ENCODE results near the gene CDH22. TPM values are rescaled to one million over a fixed set of nuclear protein-coding genes. Genes with fewer than 3 reads are reported as not detected.

CDH22 gene
- total RNA-seq, 1 donor from 2014 or later = 0.13 TPM

- Histone ChIP-seq H3K27ac (no peak overlapping the region), H3K79me2 (ENCODE audit: low read depth) (no peaks in the 10 kb centered on the region), H3K9ac (no peak overlapping the region), H3K9me3 (ENCODE audit: low read depth) (no peaks in the 10 kb centered on the region), H3K27me3 (peaks cover 65% of the 10 kb centered on the region), H3K4me1 (peaks cover 33% of the 10 kb centered on the region), H3K4me3 (no peak overlapping the region), H4K20me1 (ENCODE audit: low read depth) (peaks cover 12% of the 10 kb centered on the region), H3K36me3 (no peaks in the 10 kb centered on the region), H3F3A (ENCODE audit: low read depth) (peaks cover 12% of the 10 kb centered on the region), H2AFZ (replicated peaks) (no peak overlapping the region), H3K4me2 (peak overlapping the region; percentile 12)
- peak overlapping the region; percentile 30 for H3K4me3 Mint-ChIP-seq
- no peaks in the 10 kb centered on the region for H3K9me3 Mint-ChIP-seq
- peaks cover 3% of the 10 kb centered on the region for H3K36me3 Mint-ChIP-seq
- peaks cover 8% of the 10 kb centered on the region for H3K27me3 Mint-ChIP-seq (ENCODE audit: insufficient read depth, low read depth)
- H3K27ac Mint-ChIP-seq = peak overlapping the region; percentile 81
- DNase-seq (ENCODE audit: low spot score) = no peak
- peaks cover 76% of the 10 kb centered on the region for H3K4me1 Mint-ChIP-seq
- TF ChIP-seq EZH2phosphoT487 (IDR thresholded peaks at IDR 0.05) = no peak
- TF ChIP-seq, protein P1, sequence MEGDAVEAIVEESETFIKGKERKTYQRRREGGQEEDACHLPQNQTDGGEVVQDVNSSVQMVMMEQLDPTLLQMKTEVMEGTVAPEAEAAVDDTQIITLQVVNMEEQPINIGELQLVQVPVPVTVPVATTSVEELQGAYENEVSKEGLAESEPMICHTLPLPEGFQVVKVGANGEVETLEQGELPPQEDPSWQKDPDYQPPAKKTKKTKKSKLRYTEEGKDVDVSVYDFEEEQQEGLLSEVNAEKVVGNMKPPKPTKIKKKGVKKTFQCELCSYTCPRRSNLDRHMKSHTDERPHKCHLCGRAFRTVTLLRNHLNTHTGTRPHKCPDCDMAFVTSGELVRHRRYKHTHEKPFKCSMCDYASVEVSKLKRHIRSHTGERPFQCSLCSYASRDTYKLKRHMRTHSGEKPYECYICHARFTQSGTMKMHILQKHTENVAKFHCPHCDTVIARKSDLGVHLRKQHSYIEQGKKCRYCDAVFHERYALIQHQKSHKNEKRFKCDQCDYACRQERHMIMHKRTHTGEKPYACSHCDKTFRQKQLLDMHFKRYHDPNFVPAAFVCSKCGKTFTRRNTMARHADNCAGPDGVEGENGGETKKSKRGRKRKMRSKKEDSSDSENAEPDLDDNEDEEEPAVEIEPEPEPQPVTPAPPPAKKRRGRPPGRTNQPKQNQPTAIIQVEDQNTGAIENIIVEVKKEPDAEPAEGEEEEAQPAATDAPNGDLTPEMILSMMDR (IDR thresholded peaks at IDR 0.05) = no peak
- TF ChIP-seq EZH2 (IDR thresholded peaks at IDR 0.05) = no peak
Measured at GRCh38 chr20:46343348-46343974, 35.2 kb upstream of the CDH22 start.

DNA sequence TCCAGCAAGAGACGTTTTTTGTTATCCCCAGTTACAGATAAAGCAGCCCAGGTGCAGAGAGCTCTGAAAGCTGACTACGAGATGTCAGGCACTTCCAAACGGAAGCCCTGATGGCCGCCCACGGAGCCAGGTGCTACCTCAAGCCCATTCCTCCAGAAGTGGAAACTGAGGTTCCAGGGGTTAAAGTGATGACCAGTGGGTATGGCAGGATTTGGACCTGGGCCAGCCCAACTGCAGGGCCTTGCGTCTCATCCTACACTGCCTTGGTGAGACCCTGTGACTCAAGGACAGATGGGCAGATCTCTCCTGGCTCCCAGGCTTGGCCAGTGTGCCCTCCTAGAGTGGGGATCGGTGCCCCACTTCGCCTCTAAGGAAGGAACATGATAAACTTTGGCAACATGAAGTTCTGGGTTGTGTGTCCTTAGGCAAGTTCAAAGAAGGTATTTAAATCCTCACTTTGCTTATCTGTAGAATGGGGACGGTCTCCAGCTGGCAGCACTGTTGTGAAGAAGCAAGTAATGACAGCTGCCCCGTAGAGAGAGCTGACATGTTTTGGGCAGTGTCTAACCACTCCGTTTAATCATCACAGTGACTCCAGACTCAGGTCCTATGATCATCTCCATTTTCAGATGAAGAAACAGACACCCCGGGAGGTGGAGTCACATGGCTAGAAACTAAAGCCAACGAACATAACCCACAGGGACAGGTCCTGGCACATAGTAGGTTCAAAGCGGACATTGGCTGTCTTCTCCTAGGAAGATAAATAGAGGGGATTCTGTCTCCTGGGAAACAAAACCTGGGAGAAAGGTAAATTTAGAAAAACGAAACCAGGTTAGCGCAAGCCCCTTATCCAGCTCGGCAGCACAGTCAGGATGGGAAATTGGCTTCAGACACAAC lies 34.4 kb upstream of the CDH22 start:
- Histone ChIP-seq H3F3A (ENCODE audit: low read depth) (peaks cover 12% of the 10 kb centered on the region), H3K9ac (no peak overlapping the region), H2AFZ (replicated peaks) (no peak overlapping the region), H3K27ac (no peak overlapping the region), H3K4me1 (peaks cover 29% of the 10 kb centered on the region), H3K79me2 (ENCODE audit: low read depth) (no peaks in the 10 kb centered on the region), H3K27me3 (peaks cover 68% of the 10 kb centered on the region), H3K36me3 (no peaks in the 10 kb centered on the region), H3K4me3 (no peak overlapping the region), H3K4me2 (no peak overlapping the region), H3K9me3 (ENCODE audit: low read depth) (no peaks in the 10 kb centered on the region), H4K20me1 (ENCODE audit: low read depth) (peaks cover 6% of the 10 kb centered on the region)
- peaks cover 77% of the 10 kb centered on the region for H3K4me1 Mint-ChIP-seq
- no peaks in the 10 kb centered on the region for H3K9me3 Mint-ChIP-seq
- H3K36me3 Mint-ChIP-seq = peaks cover 3% of the 10 kb centered on the region
- peaks cover 8% of the 10 kb centered on the region for H3K27me3 Mint-ChIP-seq (ENCODE audit: insufficient read depth, low read depth)
- DNase-seq (ENCODE audit: low spot score) = no peak
- H3K4me3 Mint-ChIP-seq = peak overlapping the region; percentile 76
- TF ChIP-seq, protein P1 (IDR thresholded peaks at IDR 0.05) = no peak
- TF ChIP-seq EZH2 (IDR thresholded peaks at IDR 0.05) (no peak), EZH2phosphoT487 (IDR thresholded peaks at IDR 0.05) (no peak)
- peak overlapping the region; percentile 95 for H3K27ac Mint-ChIP-seq

- H3K4me3 ChIP-seq = no peak overlapping the region
- no peaks in the 10 kb centered on the region for H3K9me3 ChIP-seq (ENCODE audit: low read depth)
- H3K4me1 ChIP-seq = peaks cover 29% of the 10 kb centered on the region
- peaks cover 12% of the 10 kb centered on the region for H3F3A ChIP-seq (ENCODE audit: low read depth)
- peaks cover 68% of the 10 kb centered on the region for H3K27me3 ChIP-seq
- Mint-ChIP-seq H3K9me3 (no peaks in the 10 kb centered on the region), H3K27ac (peak overlapping the region; percentile 95), H3K4me3 (peak overlapping the region; percentile 76), H3K4me1 (peaks cover 72% of the 10 kb centered on the region), H3K36me3 (peaks cover 3% of the 10 kb centered on the region), H3K27me3 (ENCODE audit: insufficient read depth, low read depth) (peaks cover 8% of the 10 kb centered on the region)
- DNase-seq (ENCODE audit: low spot score) = no peak
- H3K9ac ChIP-seq = no peak overlapping the region
- TF ChIP-seq, protein P1 (IDR thresholded peaks at IDR 0.05) = no peak
- TF ChIP-seq EZH2 (IDR thresholded peaks at IDR 0.05) (no peak), EZH2phosphoT487 (IDR thresholded peaks at IDR 0.05) (no peak)
- H3K79me2 ChIP-seq (ENCODE audit: low read depth) = no peaks in the 10 kb centered on the region
- H3K36me3 ChIP-seq = no peaks in the 10 kb centered on the region
- H3K27ac ChIP-seq = no peak overlapping the region
- H2AFZ ChIP-seq (replicated peaks) = no peak overlapping the region
- H3K4me2 ChIP-seq = peak overlapping the region; percentile 60
- no peaks in the 10 kb centered on the region for H4K20me1 ChIP-seq (ENCODE audit: low read depth)
Measured at GRCh38 chr20:46342010-46342378, 33.7 kb upstream of the CDH22 start.
